CD4-positive, CD25-positive, alpha-beta regulatory T cell (primary cell): Measurements from ENCODE around the gene PNPLA8. TPM values are rescaled to one million over a fixed set of nuclear protein-coding genes. Genes with fewer than 3 reads are reported as not detected.
"Not testable (repeated sequence)": the region's sequence is repeated elsewhere in the genome, so short reads cannot be mapped to it uniquely, and the experiment has no call there.

Experiments used
- ATAC-seq, 2 donors: fragments of 150-1000 bp; cut with Tn5 transposase; one replicate each; pipeline ENCODE4 v1.10.0; 2021; ENCODE audit warnings: low read depth in 2 of 2, moderate number of reproducible peaks in 2 of 2, moderate library complexity in 1 of 2
- DNase-seq, 3 donors: peaks; one replicate each; pipeline versions ENCODE4 v3.0.0 to v3.0.0-alpha.2; 2012 to 2022; ENCODE audit warnings: mixed read lengths in 1 of 3
- H3K27ac ChIP-seq: one replicate; pipeline ENCODE4 v1.7.0; 2013; ENCODE audit warnings: mild to moderate bottlenecking, low read length; ENCODE audit not compliant: insufficient read depth, poor library complexity, severe bottlenecking
- H3K27me3 ChIP-seq: one replicate; pipeline ENCODE4 v1.7.0; 2013; ENCODE audit warnings: low read length; ENCODE audit not compliant: control insufficient read depth, insufficient read depth
- H3K36me3 ChIP-seq: one replicate; pipeline ENCODE4 v1.7.0; 2013; ENCODE audit warnings: mild to moderate bottlenecking, low read length, moderate library complexity; ENCODE audit not compliant: control insufficient read depth, insufficient read depth
- H3K4me1 ChIP-seq: 2 replicates; pipeline ENCODE4 v1.7.0; 2013; ENCODE audit warnings: mild to moderate bottlenecking, low read length; ENCODE audit not compliant: insufficient read depth, control insufficient read depth, poor library complexity, severe bottlenecking
- H3K4me3 ChIP-seq: one replicate; pipeline ENCODE4 v1.7.0; 2013; ENCODE audit warnings: low read depth, mild to moderate bottlenecking, low read length, moderate library complexity
- H3K9me3 ChIP-seq, 2 experiments: 1 replicate in 1 of 2; 2 replicates in 1 of 2; pipeline ENCODE4 v1.7.0; 2013; ENCODE audit warnings: low read length in 2 of 2, mild to moderate bottlenecking in 1 of 2, moderate library complexity in 1 of 2; ENCODE audit not compliant: control insufficient read depth in 2 of 2
- H3K27ac Mint-ChIP-seq, 3 donors: one replicate each; pipeline ENCODE4 v1.8.0; 2020 to 2022; ENCODE audit warnings: mild to moderate bottlenecking in 3 of 3, mixed read lengths in 3 of 3, moderate library complexity in 2 of 3
- H3K27me3 Mint-ChIP-seq: one replicate; pipeline ENCODE4 v1.8.0; 2022; ENCODE audit warnings: mild to moderate bottlenecking, mixed read lengths
- H3K36me3 Mint-ChIP-seq: one replicate; pipeline ENCODE4 v1.8.0; 2020; ENCODE audit warnings: mixed read lengths
- H3K4me1 Mint-ChIP-seq, 4 donors: one replicate each; pipeline ENCODE4 v1.8.0; 2020 to 2022; ENCODE audit warnings: mixed read lengths in 4 of 4, mild to moderate bottlenecking in 1 of 4
- H3K4me3 Mint-ChIP-seq, 4 donors: one replicate each; pipeline ENCODE4 v1.8.0; 2020 to 2022; ENCODE audit warnings: mild to moderate bottlenecking in 4 of 4, mixed read lengths in 4 of 4, moderate library complexity in 3 of 4
- H3K9me3 Mint-ChIP-seq, 7 donors: one replicate each; pipeline ENCODE4 v1.8.0; 2020 to 2022; ENCODE audit warnings: mixed read lengths in 7 of 7, mild to moderate bottlenecking in 3 of 7, moderate library complexity in 2 of 7
- polyA plus RNA-seq, 4 donors: library from polyadenylated mRNA; unstranded; fragments of 300-500 nt; fragmentation: Illumina TruSeq; gene quantifications; one replicate each; pipeline ENCODE4 v1.2.3, GENCODE V29; 2021
- total RNA-seq: library from RNA; stranded (reverse); gene quantifications from one replicate; pipeline ENCODE4 v1.2.3, GENCODE V29; 2022

PNPLA8 gene
- total and polyA plus RNA-seq, 5 donors from 2014 or later = 23.3 to 62.5 (median 32.3) TPM

DNA sequence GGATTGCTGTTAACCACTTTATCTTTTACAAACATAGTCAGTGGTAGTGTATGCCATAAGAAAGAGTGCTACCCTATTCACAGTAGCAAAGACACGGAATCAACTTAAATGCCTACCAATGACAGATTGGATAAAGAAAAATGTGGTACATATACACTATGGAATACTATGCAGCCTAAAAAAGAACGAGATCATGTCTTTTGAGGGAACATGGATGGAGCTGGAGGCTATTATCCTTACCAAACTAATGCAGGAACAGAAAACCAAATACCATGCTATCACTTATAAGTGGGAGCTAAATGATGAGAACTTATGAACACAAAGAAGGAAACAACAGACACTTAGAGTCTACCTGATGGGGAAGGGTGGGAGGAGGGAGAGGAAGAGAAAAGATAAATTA lies 59.6 kb downstream of the PNPLA8 start:
- not testable (repeated sequence) for H3K27ac ChIP-seq, H3K36me3 ChIP-seq, H3K27me3 Mint-ChIP-seq, H3K9me3 ChIP-seq, H3K27me3 ChIP-seq, H3K4me3 ChIP-seq, DNase-seq, H3K4me3 Mint-ChIP-seq, H3K36me3 Mint-ChIP-seq, H3K9me3 Mint-ChIP-seq, H3K27ac Mint-ChIP-seq, ATAC-seq, H3K4me1 ChIP-seq
- H3K4me1 Mint-ChIP-seq = peaks cover 0 to 22% (median 3%) of the 10 kb centered on the region in 4 donors

GRCh38 chr7:108464743-108465142 lies 61.2 kb downstream of the PNPLA8 start:
- Mint-ChIP-seq H3K4me3 (no peak overlapping the region), H3K4me1 (peaks cover 0 to 24% (median 3%) of the 10 kb centered on the region in 4 donors), H3K9me3 (peaks cover 0 to 3% (median 0%) of the 10 kb centered on the region in 7 donors), H3K27me3 (peaks cover 9% of the 10 kb centered on the region), H3K36me3 (peaks cover 4% of the 10 kb centered on the region), H3K27ac (no peak overlapping the region)
- DNase-seq (no peak), ATAC-seq (no peak)
- Histone ChIP-seq H3K4me3 (no peak overlapping the region), H3K36me3 (no peaks in the 10 kb centered on the region), H3K27me3 (peaks cover 4% of the 10 kb centered on the region), H3K27ac (no peak overlapping the region), H3K9me3 (no peaks in the 10 kb centered on the region), H3K4me1 (no peaks in the 10 kb centered on the region)

- no peaks in the 10 kb centered on the region for H3K36me3 ChIP-seq
- Mint-ChIP-seq H3K27ac (no peak overlapping the region), H3K9me3 (peaks cover 0 to 3% (median 0%) of the 10 kb centered on the region in 7 donors), H3K4me1 (peaks cover 0 to 24% (median 3%) of the 10 kb centered on the region in 4 donors), H3K4me3 (peak overlapping the region in 1 of 4 donors; percentile 36), H3K27me3 (peaks cover 13% of the 10 kb centered on the region), H3K36me3 (peaks cover 4% of the 10 kb centered on the region)
- H3K4me1 ChIP-seq = no peaks in the 10 kb centered on the region
- DNase-seq (peak in 1 of 3 donors; percentile 32), ATAC-seq (peak in 1 of 2 donors; percentile 52)
- H3K9me3 ChIP-seq = no peaks in the 10 kb centered on the region
- peaks cover 10% of the 10 kb centered on the region for H3K27me3 ChIP-seq
- H3K27ac ChIP-seq = no peak overlapping the region
- H3K4me3 ChIP-seq = no peak overlapping the region
These were observed 62.3 kb downstream of the PNPLA8 start for GRCh38 chr7:108463613-108464012.

- DNase-seq (no peak), ATAC-seq (no peak)
- no peaks in the 10 kb centered on the region for H3K36me3 ChIP-seq
- H3K4me3 Mint-ChIP-seq = no peak overlapping the region
- peaks cover 21% of the 10 kb centered on the region for H3K27me3 ChIP-seq
- H3K36me3 Mint-ChIP-seq = peaks cover 4% of the 10 kb centered on the region
- no peaks in the 10 kb centered on the region for H3K9me3 ChIP-seq
- H3K27me3 Mint-ChIP-seq = peaks cover 30% of the 10 kb centered on the region
- H3K27ac ChIP-seq = no peak overlapping the region
- H3K4me1 Mint-ChIP-seq = peaks cover 0 to 33% (median 9%) of the 10 kb centered on the region in 4 donors
- no peaks in the 10 kb centered on the region for H3K4me1 ChIP-seq
- H3K4me3 ChIP-seq = no peak overlapping the region
- peaks cover 0 to 4% (median 0%) of the 10 kb centered on the region in 7 donors for H3K9me3 Mint-ChIP-seq
- no peak overlapping the region for H3K27ac Mint-ChIP-seq
These were observed 64.1 kb downstream of the PNPLA8 start for GRCh38 chr7:108461840-108462239.

- Histone ChIP-seq H3K4me3 (no peak overlapping the region), H3K36me3 (no peaks in the 10 kb centered on the region), H3K4me1 (no peaks in the 10 kb centered on the region), H3K9me3 (no peaks in the 10 kb centered on the region), H3K27me3 (peaks cover 19% of the 10 kb centered on the region), H3K27ac (no peak overlapping the region)
- no peak overlapping the region for H3K27ac Mint-ChIP-seq
- peaks cover 0 to 36% (median 12%) of the 10 kb centered on the region in 4 donors for H3K4me1 Mint-ChIP-seq
- no peak for DNase-seq
- peaks cover 4% of the 10 kb centered on the region for H3K36me3 Mint-ChIP-seq
- peaks cover 33% of the 10 kb centered on the region for H3K27me3 Mint-ChIP-seq
- peaks cover 0 to 6% (median 0%) of the 10 kb centered on the region in 7 donors for H3K9me3 Mint-ChIP-seq
- no peak for ATAC-seq
- H3K4me3 Mint-ChIP-seq = no peak overlapping the region
These were observed 65.0 kb downstream of the PNPLA8 start for GRCh38 chr7:108460964-108461363.

DNA sequence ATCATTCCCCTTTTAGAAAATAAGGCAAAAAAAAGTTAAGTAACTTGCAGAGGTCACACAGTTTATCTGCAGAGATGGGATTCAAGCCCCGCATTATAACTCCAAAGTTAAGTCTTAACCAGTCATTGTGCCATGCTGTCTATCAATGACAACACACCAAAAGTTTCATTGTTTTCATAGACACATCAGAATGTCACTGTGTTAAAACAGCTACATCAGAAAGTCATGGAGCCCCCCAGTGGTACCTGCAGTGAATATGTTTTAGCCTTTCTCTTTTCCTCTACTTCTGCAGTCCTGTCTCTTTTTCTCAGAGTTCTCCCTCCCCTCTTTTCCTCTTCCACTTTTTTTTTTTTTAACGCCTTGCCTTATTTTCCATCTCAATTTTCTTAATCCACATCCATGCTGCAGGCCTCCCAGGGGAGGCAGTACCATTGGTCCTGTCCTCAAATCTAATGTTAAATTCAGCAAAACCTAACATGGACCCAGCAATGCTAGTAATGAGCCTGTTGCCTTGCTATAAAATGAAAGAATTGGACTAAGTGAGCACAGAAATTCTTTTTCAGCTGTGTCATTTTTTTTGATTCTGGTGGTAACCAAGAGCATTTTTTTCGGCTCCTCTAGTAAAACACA lies 65.9 kb downstream of the PNPLA8 start:
- H3K27me3 ChIP-seq = peaks cover 19% of the 10 kb centered on the region
- no peaks in the 10 kb centered on the region for H3K36me3 ChIP-seq
- peaks cover 0 to 32% (median 12%) of the 10 kb centered on the region in 4 donors for H3K4me1 Mint-ChIP-seq
- H3K9me3 Mint-ChIP-seq = peaks cover 0 to 6% (median 0%) of the 10 kb centered on the region in 7 donors
- no peaks in the 10 kb centered on the region for H3K9me3 ChIP-seq
- ATAC-seq (no peak), DNase-seq (peak in 1 of 3 donors; percentile 17)
- H3K27ac ChIP-seq = no peak overlapping the region
- peak overlapping the region in 1 of 4 donors; percentile 53 for H3K4me3 Mint-ChIP-seq
- peaks cover 4% of the 10 kb centered on the region for H3K36me3 Mint-ChIP-seq
- H3K27ac Mint-ChIP-seq = peak overlapping the region in 1 of 3 donors; percentile 61
- peaks cover 33% of the 10 kb centered on the region for H3K27me3 Mint-ChIP-seq
- H3K4me3 ChIP-seq = no peak overlapping the region
- peaks cover 8% of the 10 kb centered on the region for H3K4me1 ChIP-seq

DNA sequence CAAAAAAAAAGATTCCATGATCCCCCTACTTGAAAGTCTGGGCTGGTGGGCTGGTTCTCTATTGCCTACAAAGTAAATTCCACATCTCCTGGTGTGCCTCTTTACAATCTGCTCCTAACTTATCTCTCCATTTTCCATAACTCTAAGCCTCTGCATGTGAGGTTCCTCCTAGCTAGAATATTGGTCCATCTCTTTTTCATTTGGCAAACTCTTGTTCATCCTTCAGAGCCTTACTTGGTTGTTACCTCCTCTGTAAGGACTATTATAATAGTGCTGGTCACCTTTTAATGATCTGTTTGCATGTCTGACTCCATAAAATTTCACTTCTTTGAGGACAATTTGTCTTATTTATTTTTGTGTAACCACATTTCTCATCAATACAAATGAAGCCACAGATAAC lies 68.1 kb downstream of the PNPLA8 start:
- DNase-seq (no peak), ATAC-seq (no peak)
- H3K9me3 Mint-ChIP-seq = peaks cover 0 to 6% (median 0%) of the 10 kb centered on the region in 7 donors
- H3K4me1 Mint-ChIP-seq = peaks cover 0 to 18% (median 11%) of the 10 kb centered on the region in 4 donors
- H3K27ac Mint-ChIP-seq = no peak overlapping the region
- no peak overlapping the region for H3K27ac ChIP-seq
- peaks cover 10% of the 10 kb centered on the region for H3K4me1 ChIP-seq
- peaks cover 35% of the 10 kb centered on the region for H3K27me3 ChIP-seq
- H3K27me3 Mint-ChIP-seq = peaks cover 49% of the 10 kb centered on the region
- H3K4me3 ChIP-seq = no peak overlapping the region
- peaks cover 3% of the 10 kb centered on the region for H3K36me3 Mint-ChIP-seq
- no peaks in the 10 kb centered on the region for H3K9me3 ChIP-seq
- peak overlapping the region; percentile 6 to 72 (median 40) for H3K4me3 Mint-ChIP-seq
- H3K36me3 ChIP-seq = no peaks in the 10 kb centered on the region
